GM23338 (cell line): ENCODE data around the gene ZNF385B. TPM values are rescaled to one million over a fixed set of nuclear protein-coding genes. Genes with fewer than 3 reads are reported as not detected.

Experiments used
- ATAC-seq: fragments of 200-7000 bp; cut with Tn5 transposase; 3 replicates; pipeline ENCODE4 v1.9.1; 2020
- DNase-seq: peaks from one replicate; pipeline ENCODE4 v3.0.0-alpha.2; 2015; ENCODE audit warnings: low spot score
- H2AFZ ChIP-seq: fragments of 200-600 bp; sonication (generic); 2 replicates; pipeline ENCODE4 v1.8.0; 2016; ENCODE audit warnings: antibody characterized with exemption, mild to moderate bottlenecking, moderate library complexity
- H3F3A ChIP-seq: fragments of 200-600 bp; sonication (generic); replicated peaks from 2 replicates; pipeline ENCODE4 v1.8.0; 2017; ENCODE audit warnings: antibody characterized with exemption, mixed run types, low read depth
- H3K27ac ChIP-seq: fragments of 200-600 bp; sonication (generic); 2 replicates; pipeline ENCODE4 v1.6.1; 2016; ENCODE audit warnings: low read depth
- H3K27me3 ChIP-seq: fragments of 200-600 bp; sonication (generic); 2 replicates; pipeline ENCODE4 v1.8.0; 2016; ENCODE audit warnings: mild to moderate bottlenecking, mixed run types, moderate library complexity; ENCODE audit not compliant: insufficient read depth
- H3K36me3 ChIP-seq: fragments of 200-600 bp; sonication (generic); 2 replicates; pipeline ENCODE4 v1.8.0; 2016; ENCODE audit warnings: mild to moderate bottlenecking; ENCODE audit not compliant: insufficient read depth
- H3K4me1 ChIP-seq: fragments of 200-600 bp; sonication (generic); 2 replicates; pipeline ENCODE4 v1.8.0; 2016; ENCODE audit warnings: mild to moderate bottlenecking, moderate library complexity; ENCODE audit not compliant: insufficient read depth
- H3K4me2 ChIP-seq: fragments of 200-600 bp; sonication (generic); 2 replicates; pipeline ENCODE4 v1.7.1; 2017; ENCODE audit warnings: mixed run types
- H3K4me3 ChIP-seq: fragments of 200-600 bp; sonication (generic); 2 replicates; pipeline ENCODE4 v1.6.1; 2016; ENCODE audit warnings: mixed run types
- H3K79me2 ChIP-seq: fragments of 200-600 bp; sonication (generic); replicated peaks from 2 replicates; pipeline ENCODE4 v1.8.0; 2017; ENCODE audit warnings: mild to moderate bottlenecking; ENCODE audit not compliant: insufficient read depth
- H3K9me2 ChIP-seq: fragments of 200-600 bp; sonication (generic); 2 replicates; pipeline ENCODE4 v1.8.0; 2017; ENCODE audit not compliant: insufficient read depth
- H4K20me1 ChIP-seq: fragments of 200-600 bp; sonication (generic); replicated peaks from 2 replicates; pipeline ENCODE4 v1.8.0; 2017; ENCODE audit warnings: mild to moderate bottlenecking; ENCODE audit not compliant: insufficient read depth
- H3K27ac Mint-ChIP-seq: 2 replicates; pipeline ENCODE4 v1.8.0; 2020; ENCODE audit warnings: inconsistent platforms, mild to moderate bottlenecking, moderate library complexity, mixed read lengths
- H3K27me3 Mint-ChIP-seq: 3 replicates; pipeline ENCODE4 v1.8.0; 2022; ENCODE audit warnings: low read depth, mild to moderate bottlenecking, moderate library complexity, mixed read lengths, inconsistent platforms; ENCODE audit not compliant: insufficient read depth, poor library complexity
- H3K36me3 Mint-ChIP-seq: 3 replicates; pipeline ENCODE4 v1.8.0; 2021; ENCODE audit warnings: low read depth, mild to moderate bottlenecking, inconsistent platforms, moderate library complexity, mixed read lengths
- H3K4me1 Mint-ChIP-seq: 3 replicates; pipeline ENCODE4 v1.8.0; 2020; ENCODE audit warnings: mild to moderate bottlenecking, inconsistent platforms, mixed read lengths
- H3K4me3 Mint-ChIP-seq: 3 replicates; pipeline ENCODE4 v1.8.0; 2021; ENCODE audit warnings: moderate library complexity, mild to moderate bottlenecking, inconsistent platforms, mixed read lengths
- H3K9me3 Mint-ChIP-seq: 3 replicates; pipeline ENCODE4 v1.8.0; 2020; ENCODE audit warnings: moderate library complexity, mild to moderate bottlenecking, inconsistent platforms, mixed read lengths
- CREB1 ChIP-seq: fragments of 250-450 bp; sonication (Bioruptor Pico); IDR thresholded peaks from 2 replicates; pipeline ENCODE4 v1.5.0; 2020; ENCODE audit warnings: low read depth, mild to moderate bottlenecking, moderate library complexity
- EZH2 ChIP-seq: fragments of 200-600 bp; sonication (generic); IDR thresholded peaks from one replicate; pipeline ENCODE4 v1.8.0; 2017; ENCODE audit warnings: antibody characterized with exemption, mild to moderate bottlenecking, low read depth; ENCODE audit not compliant: unreplicated experiment
- EZH2phosphoT487 ChIP-seq: fragments of 200-600 bp; sonication (generic); IDR thresholded peaks from one replicate; pipeline ENCODE4 v1.8.1; 2018; ENCODE audit warnings: antibody characterized with exemption; ENCODE audit not compliant: unreplicated experiment
- NANOG ChIP-seq: IDR thresholded peaks from 2 replicates; pipeline ENCODE4 v1.6.1; 2016; ENCODE audit warnings: antibody characterized with exemption, borderline replicate concordance
- ZNF114 ChIP-seq: fragments of 250-450 bp; sonication (Bioruptor Pico); IDR thresholded peaks from 2 replicates; pipeline ENCODE4 v1.5.0; 2020; ENCODE audit warnings: mild to moderate bottlenecking, moderate library complexity
- ZNF331 ChIP-seq: fragments of 250-450 bp; sonication (Bioruptor Pico); IDR thresholded peaks from 2 replicates; pipeline ENCODE4 v1.5.0; 2020; ENCODE audit warnings: low read depth, mild to moderate bottlenecking, moderate library complexity
- polyA plus RNA-seq: library from polyadenylated mRNA; unstranded; fragments of >200 nt; fragmentation: Nextera tagmentation; extraction: Ambion mirVana; gene quantifications from 2 replicates; pipeline ENCODE4 v1.2.1, GENCODE V29; 2016
- total RNA-seq: library from RNA; depleted of rRNA; stranded (reverse); fragments of >200 nt; shearing (Covaris generic); gene quantifications from 2 replicates; pipeline ENCODE4 v1.2.3, GENCODE V29; 2014
- TF ChIP-seq, protein P1 (sequence below): IDR thresholded peaks from 2 replicates; pipeline ENCODE4 v1.6.1; 2016; ENCODE audit warnings: antibody characterized with exemption
- TF ChIP-seq, protein P2 (sequence below): IDR thresholded peaks from one replicate; pipeline ENCODE4 v1.6.1; 2018; ENCODE audit warnings: antibody characterized with exemption; ENCODE audit not compliant: unreplicated experiment
- TF ChIP-seq, protein P3 (sequence below), 2 experiments: fragments of 200-600 bp in 1 of 2; sonication (generic) in 1 of 2; conservative IDR thresholded peaks; 2 replicates each; pipeline versions ENCODE4 v1.5.1 to v1.6.1; 2016 to 2017; ENCODE audit warnings: antibody characterized with exemption in 2 of 2, low read depth in 2 of 2, mild to moderate bottlenecking in 2 of 2, moderate library complexity in 1 of 2

Gene ZNF385B
- total and polyA plus RNA-seq, 2 experiments from 2014 or later: 1.5 to 4.6 TPM

DNA sequence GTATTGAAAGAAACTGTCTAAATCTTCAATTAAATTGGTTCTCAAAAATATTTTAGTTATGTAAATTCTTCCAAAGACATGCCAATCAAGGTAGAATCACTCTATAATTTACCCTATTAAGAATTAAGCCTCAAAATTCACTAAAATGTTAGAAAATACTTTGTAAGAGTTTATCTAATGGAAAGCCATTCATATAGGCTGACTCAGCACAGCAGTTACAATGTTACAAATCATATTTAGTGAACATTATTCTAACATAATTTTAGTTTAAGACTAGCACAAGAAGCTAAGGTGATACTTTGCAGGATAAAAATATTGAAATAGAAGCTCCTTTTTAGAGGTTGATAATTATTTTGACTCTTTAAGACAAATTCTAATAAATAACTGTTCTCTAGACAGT is 137.0 kb downstream of the ZNF385B start:
- no peaks in the 10 kb centered on the region for H3K4me1 Mint-ChIP-seq
- Histone ChIP-seq H3K36me3 (no peaks in the 10 kb centered on the region), H3K9me2 (no peaks in the 10 kb centered on the region), H2AFZ (no peak overlapping the region), H3K27me3 (no peaks in the 10 kb centered on the region), H3K4me1 (no peaks in the 10 kb centered on the region), H3K27ac (no peak overlapping the region), H3K4me2 (no peak overlapping the region), H4K20me1 (no peaks in the 10 kb centered on the region), H3F3A (no peaks in the 10 kb centered on the region), H3K79me2 (no peaks in the 10 kb centered on the region), H3K4me3 (no peak overlapping the region)
- H3K27ac Mint-ChIP-seq: no peak overlapping the region
- no peaks in the 10 kb centered on the region for H3K27me3 Mint-ChIP-seq
- no peak for ATAC-seq
- H3K9me3 Mint-ChIP-seq: no peaks in the 10 kb centered on the region
- TF ChIP-seq ZNF114 (CRISPR knock-in tag) (no peak), EZH2phosphoT487 (no peak), ZNF331 (CRISPR knock-in tag) (no peak), EZH2 (no peak), NANOG (no peak), CREB1 (CRISPR knock-in tag) (no peak)
- TF ChIP-seq, protein P1, sequence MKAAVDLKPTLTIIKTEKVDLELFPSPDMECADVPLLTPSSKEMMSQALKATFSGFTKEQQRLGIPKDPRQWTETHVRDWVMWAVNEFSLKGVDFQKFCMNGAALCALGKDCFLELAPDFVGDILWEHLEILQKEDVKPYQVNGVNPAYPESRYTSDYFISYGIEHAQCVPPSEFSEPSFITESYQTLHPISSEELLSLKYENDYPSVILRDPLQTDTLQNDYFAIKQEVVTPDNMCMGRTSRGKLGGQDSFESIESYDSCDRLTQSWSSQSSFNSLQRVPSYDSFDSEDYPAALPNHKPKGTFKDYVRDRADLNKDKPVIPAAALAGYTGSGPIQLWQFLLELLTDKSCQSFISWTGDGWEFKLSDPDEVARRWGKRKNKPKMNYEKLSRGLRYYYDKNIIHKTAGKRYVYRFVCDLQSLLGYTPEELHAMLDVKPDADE: no peak
- TF ChIP-seq, protein P2, sequence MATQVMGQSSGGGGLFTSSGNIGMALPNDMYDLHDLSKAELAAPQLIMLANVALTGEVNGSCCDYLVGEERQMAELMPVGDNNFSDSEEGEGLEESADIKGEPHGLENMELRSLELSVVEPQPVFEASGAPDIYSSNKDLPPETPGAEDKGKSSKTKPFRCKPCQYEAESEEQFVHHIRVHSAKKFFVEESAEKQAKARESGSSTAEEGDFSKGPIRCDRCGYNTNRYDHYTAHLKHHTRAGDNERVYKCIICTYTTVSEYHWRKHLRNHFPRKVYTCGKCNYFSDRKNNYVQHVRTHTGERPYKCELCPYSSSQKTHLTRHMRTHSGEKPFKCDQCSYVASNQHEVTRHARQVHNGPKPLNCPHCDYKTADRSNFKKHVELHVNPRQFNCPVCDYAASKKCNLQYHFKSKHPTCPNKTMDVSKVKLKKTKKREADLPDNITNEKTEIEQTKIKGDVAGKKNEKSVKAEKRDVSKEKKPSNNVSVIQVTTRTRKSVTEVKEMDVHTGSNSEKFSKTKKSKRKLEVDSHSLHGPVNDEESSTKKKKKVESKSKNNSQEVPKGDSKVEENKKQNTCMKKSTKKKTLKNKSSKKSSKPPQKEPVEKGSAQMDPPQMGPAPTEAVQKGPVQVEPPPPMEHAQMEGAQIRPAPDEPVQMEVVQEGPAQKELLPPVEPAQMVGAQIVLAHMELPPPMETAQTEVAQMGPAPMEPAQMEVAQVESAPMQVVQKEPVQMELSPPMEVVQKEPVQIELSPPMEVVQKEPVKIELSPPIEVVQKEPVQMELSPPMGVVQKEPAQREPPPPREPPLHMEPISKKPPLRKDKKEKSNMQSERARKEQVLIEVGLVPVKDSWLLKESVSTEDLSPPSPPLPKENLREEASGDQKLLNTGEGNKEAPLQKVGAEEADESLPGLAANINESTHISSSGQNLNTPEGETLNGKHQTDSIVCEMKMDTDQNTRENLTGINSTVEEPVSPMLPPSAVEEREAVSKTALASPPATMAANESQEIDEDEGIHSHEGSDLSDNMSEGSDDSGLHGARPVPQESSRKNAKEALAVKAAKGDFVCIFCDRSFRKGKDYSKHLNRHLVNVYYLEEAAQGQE: no peak
- TF ChIP-seq, protein P3, sequence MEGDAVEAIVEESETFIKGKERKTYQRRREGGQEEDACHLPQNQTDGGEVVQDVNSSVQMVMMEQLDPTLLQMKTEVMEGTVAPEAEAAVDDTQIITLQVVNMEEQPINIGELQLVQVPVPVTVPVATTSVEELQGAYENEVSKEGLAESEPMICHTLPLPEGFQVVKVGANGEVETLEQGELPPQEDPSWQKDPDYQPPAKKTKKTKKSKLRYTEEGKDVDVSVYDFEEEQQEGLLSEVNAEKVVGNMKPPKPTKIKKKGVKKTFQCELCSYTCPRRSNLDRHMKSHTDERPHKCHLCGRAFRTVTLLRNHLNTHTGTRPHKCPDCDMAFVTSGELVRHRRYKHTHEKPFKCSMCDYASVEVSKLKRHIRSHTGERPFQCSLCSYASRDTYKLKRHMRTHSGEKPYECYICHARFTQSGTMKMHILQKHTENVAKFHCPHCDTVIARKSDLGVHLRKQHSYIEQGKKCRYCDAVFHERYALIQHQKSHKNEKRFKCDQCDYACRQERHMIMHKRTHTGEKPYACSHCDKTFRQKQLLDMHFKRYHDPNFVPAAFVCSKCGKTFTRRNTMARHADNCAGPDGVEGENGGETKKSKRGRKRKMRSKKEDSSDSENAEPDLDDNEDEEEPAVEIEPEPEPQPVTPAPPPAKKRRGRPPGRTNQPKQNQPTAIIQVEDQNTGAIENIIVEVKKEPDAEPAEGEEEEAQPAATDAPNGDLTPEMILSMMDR (conservative IDR thresholded peaks at IDR 0.05; ENCODE audit: low read depth in 2 of 2): no peak
- H3K36me3 Mint-ChIP-seq: no peaks in the 10 kb centered on the region
- no peak for DNase-seq
- no peak overlapping the region for H3K4me3 Mint-ChIP-seq
